Mononuclear cell (primary cell): ENCODE results near the gene TMEM150B. TPM values are rescaled to one million over a fixed set of nuclear protein-coding genes. Genes with fewer than 3 reads are reported as not detected.
A peak's percentile ranks its signal among the peaks of the same experiment; 100 is the strongest.
"Not testable (repeated sequence)": the region's sequence is repeated elsewhere in the genome, so short reads cannot be mapped to it uniquely, and the experiment has no call there.

Experiments
- H3K27me3 ChIP-seq: 2 replicates; pipeline ENCODE4 v1.6.0; 2011; ENCODE audit warnings: low read length, control low read depth; ENCODE audit not compliant: insufficient read depth
- H3K4me1 ChIP-seq: 2 replicates; pipeline ENCODE4 v1.5.1; 2011; ENCODE audit warnings: mild to moderate bottlenecking, low read length, control low read depth; ENCODE audit not compliant: insufficient read depth
- H3K4me3 ChIP-seq: 2 replicates; pipeline ENCODE4 v1.5.1; 2011; ENCODE audit warnings: mild to moderate bottlenecking, low read length, moderate library complexity
- H3K9me3 ChIP-seq: 2 replicates; pipeline ENCODE4 v1.5.1; 2011; ENCODE audit warnings: low read depth, mild to moderate bottlenecking, control low read depth, low read length
- total RNA-seq: library from RNA; depleted of rRNA; stranded (reverse); fragments of >200 nt; gene quantifications from one replicate; pipeline ENCODE4 v1.2.3, GENCODE V29; 2012

The TMEM150B gene
- total RNA-seq, 1 donor, result 2.0 TPM

DNA sequence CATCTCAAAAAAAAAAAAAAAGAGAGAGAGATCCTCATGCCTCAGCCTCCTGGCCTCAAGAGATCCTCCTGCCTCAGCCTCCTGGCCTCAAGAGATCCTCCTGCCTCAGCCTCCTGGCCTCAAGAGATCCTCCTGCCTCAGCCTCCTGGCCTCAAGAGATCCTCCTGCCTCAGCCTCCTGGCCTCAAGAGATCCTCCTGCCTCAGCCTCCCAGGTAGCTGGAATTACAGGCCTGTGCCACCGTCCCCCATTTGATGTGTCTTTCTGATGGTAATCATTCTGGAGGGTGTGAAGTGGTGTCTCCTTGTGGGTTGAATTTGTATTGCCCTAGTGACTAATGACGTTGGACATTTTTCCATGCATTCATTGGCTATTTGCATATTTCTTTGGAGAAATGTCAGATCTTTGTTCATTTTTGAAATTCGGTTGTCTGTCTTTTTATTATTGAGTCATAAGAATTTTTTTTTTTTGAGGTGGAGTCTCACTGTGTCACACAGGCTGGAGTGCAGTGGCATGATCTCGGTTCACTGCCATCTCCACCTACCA lies 3.7 kb upstream of the TMEM150B start:
- H3K27me3 ChIP-seq, H3K4me3 ChIP-seq, H3K9me3 ChIP-seq: not testable (repeated sequence)
- H3K4me1 ChIP-seq, result peaks cover 44% of the 10 kb centered on the region

DNA sequence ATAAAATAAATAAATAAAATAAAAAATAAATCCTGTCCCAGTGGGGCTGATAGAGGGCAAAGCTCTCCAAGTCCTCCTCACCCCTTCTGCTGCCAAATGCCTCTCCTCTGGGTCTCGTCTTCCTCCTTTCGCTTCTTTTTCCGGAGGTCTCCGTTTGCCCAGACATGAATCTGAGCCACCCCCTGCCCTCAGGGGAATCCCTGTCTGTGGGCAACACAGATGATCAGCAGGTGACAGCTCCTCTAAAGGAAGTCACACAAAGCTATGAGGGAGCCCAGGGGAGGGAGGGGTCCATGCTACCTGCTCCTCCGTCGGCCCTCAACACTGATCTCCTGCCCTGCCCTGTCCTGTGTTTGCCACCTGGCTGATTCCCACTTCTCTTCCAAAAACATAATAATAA lies 479 bp downstream of the TMEM150B start:
- H3K4me3 ChIP-seq, result peak overlapping the region; percentile 34
- H3K9me3 ChIP-seq, result no peaks in the 10 kb centered on the region
- no peaks in the 10 kb centered on the region for H3K27me3 ChIP-seq
- peaks cover 54% of the 10 kb centered on the region for H3K4me1 ChIP-seq

DNA sequence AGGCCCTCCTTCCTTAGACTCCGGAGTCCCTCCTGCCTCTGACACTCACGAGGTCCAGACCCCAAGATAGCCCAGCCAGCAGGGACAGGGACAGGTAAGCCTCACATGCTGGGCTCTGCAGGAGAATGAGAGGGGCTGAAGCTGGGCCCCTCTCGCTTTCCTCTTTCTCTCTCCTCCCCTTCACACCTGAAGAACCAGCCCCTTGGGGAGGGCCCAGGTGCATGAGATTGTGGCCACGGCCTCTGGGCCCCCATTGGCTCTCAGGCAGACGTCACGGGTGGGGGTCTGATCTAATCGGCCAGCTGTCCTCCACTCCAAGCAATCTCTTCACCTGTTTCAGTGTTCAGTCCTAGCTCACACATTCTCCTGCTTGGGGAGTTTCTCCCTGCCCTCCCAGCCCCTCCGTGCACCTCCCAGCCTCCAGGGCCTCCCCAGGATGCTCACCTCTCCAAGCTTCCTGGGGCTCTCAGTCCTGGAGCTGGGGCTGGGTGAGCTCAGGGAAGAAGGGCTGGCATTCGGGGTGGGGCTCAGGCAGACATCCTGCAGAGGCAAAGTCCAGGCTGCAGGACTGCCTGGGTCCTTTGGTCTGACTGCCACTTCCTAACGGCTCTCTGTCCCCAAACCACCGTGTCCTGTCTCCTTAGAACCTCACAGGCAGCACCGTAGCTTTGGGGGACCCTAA lies 2.8 kb downstream of the TMEM150B start:
- H3K9me3 ChIP-seq, result no peaks in the 10 kb centered on the region
- no peaks in the 10 kb centered on the region for H3K27me3 ChIP-seq
- no peak overlapping the region for H3K4me3 ChIP-seq
- H3K4me1 ChIP-seq, result peaks cover 48% of the 10 kb centered on the region

DNA sequence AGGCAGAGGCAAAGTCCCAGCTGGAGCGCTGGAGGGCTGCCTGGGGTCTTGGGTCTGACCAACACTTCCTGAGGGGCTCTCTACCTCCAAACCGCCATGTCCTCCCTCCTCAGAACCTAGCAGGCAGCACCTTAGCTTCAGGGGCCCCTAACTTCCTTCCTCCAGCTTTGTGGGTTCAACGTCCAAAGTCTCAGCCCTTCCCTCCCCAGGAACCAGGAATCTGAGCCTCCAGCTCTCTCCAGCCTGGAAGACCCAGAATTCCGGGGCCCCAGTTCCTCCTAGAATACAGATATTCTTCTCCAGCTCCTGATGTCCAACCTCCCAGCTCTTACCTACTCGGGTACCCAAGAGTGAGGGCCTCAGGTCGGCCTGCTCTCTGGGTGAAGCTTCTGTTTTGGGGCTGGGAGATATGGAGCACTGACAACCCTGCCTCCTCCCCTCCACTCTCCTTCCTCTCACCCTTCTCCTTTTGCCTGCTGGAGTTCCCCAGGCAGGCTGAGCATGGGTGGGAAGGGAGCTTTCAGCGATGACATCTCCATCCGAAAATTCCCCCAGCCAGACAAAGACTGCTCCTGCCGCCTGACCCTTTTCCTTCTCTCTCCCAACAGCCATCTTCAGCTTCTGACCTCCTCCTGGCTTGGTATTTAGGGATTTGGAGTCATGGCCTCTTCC lies 3.5 kb downstream of the TMEM150B start:
- no peaks in the 10 kb centered on the region for H3K9me3 ChIP-seq
- peaks cover 44% of the 10 kb centered on the region for H3K4me1 ChIP-seq
- H3K4me3 ChIP-seq, result no peak overlapping the region
- H3K27me3 ChIP-seq, result no peaks in the 10 kb centered on the region

DNA sequence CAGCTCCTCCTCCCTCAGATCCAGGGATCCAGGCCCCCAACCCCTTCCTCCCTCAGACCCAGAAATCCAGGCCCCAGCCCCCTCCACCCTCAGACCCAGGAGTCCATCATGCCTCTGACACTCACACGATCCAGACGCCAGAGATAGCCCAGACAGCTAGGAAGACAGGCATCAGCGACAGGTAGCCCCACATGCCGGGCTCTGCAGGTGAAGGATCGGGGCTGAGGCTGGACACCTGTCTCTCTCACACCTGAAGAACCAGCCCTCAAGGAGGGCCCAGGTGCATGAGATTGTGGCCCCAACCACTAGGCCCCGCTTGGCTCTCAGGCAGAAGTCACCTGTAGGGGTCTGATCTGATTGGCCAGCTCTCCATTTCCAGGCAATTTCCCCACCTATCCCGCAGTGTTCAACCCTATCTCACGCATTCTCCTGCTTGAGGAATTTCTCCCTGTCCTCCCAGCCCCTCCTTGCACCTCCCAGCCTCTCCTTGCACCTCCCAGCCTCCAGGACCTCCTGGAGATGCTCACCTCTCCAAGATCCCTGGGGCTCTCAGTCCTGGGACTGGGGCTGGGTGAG lies 4.2 kb downstream of the TMEM150B start:
- Histone ChIP-seq H3K4me1 (peaks cover 37% of the 10 kb centered on the region), H3K4me3 (no peak overlapping the region), H3K9me3 (no peaks in the 10 kb centered on the region), H3K27me3 (no peaks in the 10 kb centered on the region)

DNA sequence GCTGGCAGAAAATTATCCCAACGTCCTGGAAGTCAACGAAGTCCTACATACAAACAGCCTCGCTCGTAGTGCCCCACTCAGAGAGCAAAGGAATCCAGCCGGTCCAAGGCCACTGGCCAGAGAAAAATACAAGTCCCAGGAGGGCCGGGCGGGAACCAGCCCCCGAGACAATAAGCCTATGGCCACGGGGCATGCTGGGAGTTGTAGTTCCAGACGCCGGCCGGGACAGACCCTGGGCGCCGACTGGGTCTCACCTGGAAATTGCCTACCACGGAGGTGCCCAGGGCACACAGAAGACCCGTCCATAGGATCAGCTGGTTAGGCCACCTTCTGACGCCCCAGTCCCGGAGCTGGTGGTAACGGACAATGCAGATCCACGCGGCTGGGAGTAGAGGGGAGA lies 5.4 kb downstream of the TMEM150B start:
- Histone ChIP-seq H3K27me3 (no peaks in the 10 kb centered on the region), H3K4me1 (peaks cover 31% of the 10 kb centered on the region), H3K4me3 (no peak overlapping the region), H3K9me3 (no peaks in the 10 kb centered on the region)

DNA sequence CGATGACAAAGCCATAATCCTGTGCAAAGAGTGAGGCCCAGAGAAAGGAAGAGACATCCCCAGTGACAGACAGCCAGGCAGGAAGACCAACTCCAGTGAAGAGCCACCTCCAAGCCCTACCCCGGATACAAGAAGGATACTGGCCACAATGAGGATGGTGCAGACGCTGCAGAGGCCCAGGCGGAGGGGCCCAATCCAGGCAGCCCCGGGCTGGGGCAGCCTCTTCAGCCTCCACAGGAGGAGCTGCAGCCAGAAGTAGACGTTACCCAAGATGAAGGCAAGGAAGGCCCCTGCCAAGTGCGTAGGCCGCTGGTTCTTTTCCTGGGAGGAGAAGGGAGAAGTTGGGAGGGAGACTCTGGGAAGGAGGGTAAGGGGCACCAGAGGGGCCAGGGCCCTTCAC lies 8.5 kb downstream of the TMEM150B start:
- Histone ChIP-seq H3K27me3 (no peaks in the 10 kb centered on the region), H3K4me1 (peaks cover 7% of the 10 kb centered on the region), H3K4me3 (no peak overlapping the region), H3K9me3 (no peaks in the 10 kb centered on the region)

DNA sequence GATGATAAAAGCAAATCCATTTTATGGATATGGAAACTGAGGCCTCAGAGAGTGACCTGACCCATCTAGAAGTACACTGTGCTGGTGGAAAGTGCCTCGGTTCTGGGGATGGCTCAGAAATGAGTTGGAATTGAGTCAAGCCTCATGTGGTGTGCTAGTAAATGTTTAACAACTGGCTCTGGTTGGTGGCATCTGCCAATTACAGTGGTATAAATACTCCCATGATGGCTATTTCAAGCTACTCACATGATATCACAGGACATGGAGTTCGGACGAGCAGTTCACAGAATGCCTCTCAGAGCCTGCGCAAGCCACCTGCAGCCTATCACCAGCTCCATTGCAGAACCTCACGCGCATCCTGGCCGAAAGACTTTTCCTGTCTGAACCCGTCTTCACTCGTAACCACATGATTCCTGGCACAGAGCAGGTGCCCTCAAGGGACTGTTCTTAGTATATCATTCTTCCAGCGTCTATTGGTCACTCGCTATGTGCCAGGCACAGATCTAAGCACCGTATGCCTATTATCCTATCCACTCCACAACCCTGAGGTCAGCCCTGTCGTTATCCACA lies 9.1 kb downstream of the TMEM150B start:
- Histone ChIP-seq H3K4me3 (no peak overlapping the region), H3K27me3 (no peaks in the 10 kb centered on the region), H3K9me3 (no peaks in the 10 kb centered on the region), H3K4me1 (peaks cover under 1% of the 10 kb centered on the region)

DNA sequence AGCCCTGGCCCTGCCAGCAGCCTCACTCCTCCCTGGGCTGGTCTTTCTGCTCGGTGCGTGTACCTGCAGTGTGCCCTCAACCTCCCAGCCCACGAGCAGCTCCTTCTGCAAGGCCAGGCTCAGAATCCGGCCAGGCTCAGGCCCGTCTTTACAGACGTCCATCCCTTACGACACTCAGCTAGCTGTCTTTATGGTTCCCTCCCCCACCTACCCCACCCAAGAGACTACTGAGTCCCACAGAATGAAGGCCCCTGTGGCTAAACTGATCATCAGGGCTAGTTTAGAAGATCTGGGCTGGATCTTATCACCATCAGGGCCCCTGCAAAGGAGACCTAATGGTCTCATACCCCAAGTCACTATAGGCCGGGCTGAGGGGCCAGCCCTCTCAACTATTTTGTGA lies 10.7 kb downstream of the TMEM150B start:
- Histone ChIP-seq H3K4me1 (no peaks in the 10 kb centered on the region), H3K4me3 (no peak overlapping the region), H3K27me3 (no peaks in the 10 kb centered on the region), H3K9me3 (no peaks in the 10 kb centered on the region)

DNA sequence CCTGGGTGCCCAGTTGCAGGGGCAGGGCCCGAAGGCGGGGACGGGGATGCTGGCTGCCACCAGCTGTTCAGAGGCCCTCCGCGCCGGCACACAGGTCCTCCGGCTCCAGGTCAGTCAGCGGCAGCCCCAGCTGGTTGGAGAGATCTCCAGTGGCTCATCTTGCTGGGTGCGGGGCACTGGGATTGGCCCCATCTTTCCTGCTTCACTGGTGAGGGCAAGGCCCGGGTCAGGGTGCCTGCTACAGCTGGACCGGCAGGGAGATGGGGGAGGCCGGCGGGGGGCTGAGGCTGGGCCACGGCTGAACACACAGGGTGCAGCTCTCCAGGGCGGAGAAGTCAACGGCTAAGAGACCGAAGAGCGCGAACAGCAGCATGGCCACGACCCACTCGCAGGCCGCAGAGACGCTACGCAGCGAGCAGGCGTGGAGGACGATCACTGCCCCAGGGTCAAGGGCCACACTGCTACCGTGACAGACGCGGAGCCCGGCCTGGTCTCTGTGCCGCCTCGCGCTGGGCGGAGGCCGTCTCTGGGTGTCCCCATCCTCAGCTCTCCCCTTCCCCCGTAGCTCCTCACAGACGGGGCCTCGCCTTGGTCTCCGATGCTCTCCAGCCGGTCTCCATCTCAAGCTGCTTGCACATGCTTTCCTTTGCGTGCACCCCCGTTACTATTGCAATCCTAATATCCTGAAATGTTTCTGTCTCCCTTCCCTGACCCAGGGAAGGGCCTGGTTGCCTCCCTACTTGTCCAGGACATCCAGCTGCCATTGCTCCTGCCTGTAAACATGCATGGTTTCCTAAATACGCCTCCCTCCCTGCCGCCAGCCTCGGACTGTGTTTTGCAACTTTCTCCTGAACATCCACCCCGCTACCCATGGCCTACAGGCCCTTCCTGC lies 12.3 kb downstream of the TMEM150B start:
- no peaks in the 10 kb centered on the region for H3K27me3 ChIP-seq
- H3K4me1 ChIP-seq, result no peaks in the 10 kb centered on the region
- H3K9me3 ChIP-seq, result no peaks in the 10 kb centered on the region
- H3K4me3 ChIP-seq, result no peak overlapping the region

DNA sequence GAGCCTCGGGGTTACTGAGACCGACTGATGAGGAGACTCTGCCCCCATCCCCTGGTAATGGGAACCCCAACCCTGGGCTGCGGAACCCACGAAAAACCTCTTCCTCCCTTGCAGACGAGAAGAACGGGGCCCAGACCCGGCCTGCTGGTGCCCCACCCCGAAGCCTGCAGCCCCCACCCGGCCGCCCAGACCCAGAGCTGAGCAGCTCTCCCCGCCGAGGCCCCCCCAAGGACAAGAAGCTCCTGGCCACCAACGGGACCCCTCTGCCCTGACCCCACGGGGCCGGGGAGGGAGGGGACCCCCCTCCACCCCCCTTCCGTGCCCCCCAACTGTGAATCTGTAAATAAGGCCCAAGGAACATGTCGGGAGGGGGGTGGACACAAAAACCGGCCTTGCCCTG lies 13.3 kb downstream of the TMEM150B start:
- Histone ChIP-seq H3K4me3 (no peak overlapping the region), H3K4me1 (no peaks in the 10 kb centered on the region), H3K27me3 (no peaks in the 10 kb centered on the region), H3K9me3 (no peaks in the 10 kb centered on the region)

DNA sequence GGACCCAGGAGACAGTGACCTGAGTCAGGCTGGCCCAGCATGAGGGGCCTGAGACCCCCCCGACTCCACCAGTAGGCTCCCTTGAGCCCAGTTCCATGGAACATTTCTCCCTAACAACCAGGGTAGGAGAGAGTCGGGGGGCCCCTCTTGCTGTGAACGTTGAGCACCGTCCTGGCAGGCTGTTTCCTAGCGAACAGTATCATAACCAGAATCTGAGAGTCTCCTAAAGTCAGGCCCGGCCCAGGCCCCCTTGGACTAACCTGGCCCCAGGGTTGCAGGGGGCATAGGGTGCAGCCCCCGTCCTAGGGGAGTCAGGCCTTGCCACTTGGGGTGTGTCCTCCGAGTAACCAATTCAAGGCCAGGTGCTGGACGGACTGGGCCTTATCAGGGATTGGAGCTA lies 13.7 kb downstream of the TMEM150B start:
- H3K4me1 ChIP-seq, result no peaks in the 10 kb centered on the region
- H3K4me3 ChIP-seq, result no peak overlapping the region

DNA sequence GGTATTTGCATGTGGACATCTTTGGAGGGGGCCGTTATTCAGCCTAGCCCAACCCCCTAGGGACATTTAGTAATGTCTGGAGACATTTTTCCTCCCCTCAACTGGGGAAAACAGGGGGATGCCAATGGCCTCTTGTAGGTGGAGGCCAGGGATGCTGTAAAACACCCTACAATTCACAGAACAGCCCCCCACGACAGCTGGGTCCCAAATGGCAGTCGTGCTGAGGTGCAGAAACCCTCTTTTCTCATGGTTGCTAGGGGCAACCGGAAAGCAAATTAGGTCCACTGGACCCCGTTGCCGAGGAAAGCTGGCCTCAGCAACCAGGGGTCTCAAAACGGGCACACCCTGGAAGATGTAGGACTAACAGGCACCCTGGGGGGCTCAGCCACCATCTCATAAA lies 14.6 kb downstream of the TMEM150B start:
- Histone ChIP-seq H3K4me1 (no peaks in the 10 kb centered on the region), H3K4me3 (no peak overlapping the region), H3K9me3 (no peaks in the 10 kb centered on the region), H3K27me3 (no peaks in the 10 kb centered on the region)

More for the DNA sequence above, 13.7 kb downstream of the TMEM150B start:
- no peaks in the 10 kb centered on the region for H3K9me3 ChIP-seq
- no peaks in the 10 kb centered on the region for H3K27me3 ChIP-seq

DNA sequence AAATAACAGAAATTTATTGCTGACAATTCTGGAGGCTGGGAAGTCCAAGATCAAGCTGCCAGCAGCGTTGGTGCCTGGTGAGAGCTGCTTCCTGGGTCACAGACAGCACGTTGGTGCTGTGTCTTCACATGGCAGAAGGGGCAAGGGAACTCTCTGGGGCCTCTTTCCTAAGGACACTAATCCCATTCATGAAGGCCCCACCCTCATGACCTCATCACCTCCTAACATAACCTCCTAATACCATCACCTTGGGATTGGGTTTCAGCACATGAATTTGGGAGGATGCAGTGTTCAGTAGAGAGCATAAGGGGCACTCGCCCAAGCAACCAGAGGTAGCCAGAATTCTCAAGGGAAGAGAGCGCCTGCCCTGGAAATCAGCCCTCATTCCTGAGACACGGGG lies 15.7 kb downstream of the TMEM150B start:
- Histone ChIP-seq H3K27me3 (no peaks in the 10 kb centered on the region), H3K4me1 (no peaks in the 10 kb centered on the region), H3K9me3 (no peaks in the 10 kb centered on the region), H3K4me3 (no peak overlapping the region)
